ENCODE data around the gene MYH14.

GRCh38 chr19:50352242-50352641, 148.8 kb downstream of the MYH14 start:
- TF ChIP-seq CTCF (conservative IDR thresholded peaks at IDR 0.05; ENCODE audit: low read length) (no peak), EZH2phosphoT487 (IDR thresholded peaks at IDR 0.05; ENCODE audit: borderline replicate concordance, low read depth, low read length) (no peak)
